HepG2 (cell line): ENCODE results near the gene RPL36. TPM values are rescaled to one million over a fixed set of nuclear protein-coding genes. Genes with fewer than 3 reads are reported as not detected.

Experiments used
- ATAC-seq: fragments of 200-7000 bp; cut with Tn5 transposase; 3 replicates; pipeline ENCODE4 v1.9.1; 2020; ENCODE audit warnings: mild to moderate bottlenecking, moderate library complexity
- BruUV-seq: library from RNA; stranded (reverse); fragments of 400-500 nt; replicated peaks from 2 replicates; lab custom pipeline; 2021; lab: Mats Ljungman, UMichigan
- CTCF ChIA-PET: fragments of 300-600 bp; formaldehyde crosslinking; extraction: SDS; loops from one replicate; lab custom pipeline; 2021; ENCODE audit warnings: low total read pairs, inconsistent platforms, low intra/inter-chr PET ratio; lab: Yijun Ruan, JAX
- POLR2A ChIA-PET: fragments of 350-600 bp; sonication (Branson Sonifier 250); formaldehyde crosslinking; loops from one replicate; lab custom pipeline; 2020; ENCODE audit warnings: antibody characterized with exemption, inconsistent platforms; lab: Yijun Ruan, JAX
- DNase-seq: peaks from one replicate; pipeline ENCODE4 v3.0.0-alpha.2; 2015; ENCODE audit warnings: low spot score
- FAIRE-seq: peaks from 3 replicates; lab custom pipeline; 2011; peaks lifted over from hg19 to GRCh38; lab: Jason Lieb, UNC
- H2AFZ ChIP-seq: one replicate; pipeline ENCODE4 v1.6.1; 2011; ENCODE audit warnings: low read length, inconsistent platforms
- H3K27ac ChIP-seq: fragments of 300-600 bp; 3 replicates; pipeline ENCODE4 v1.8.0; 2011; ENCODE audit warnings: mixed run types, mild to moderate bottlenecking, mixed read lengths, low read length, inconsistent platforms; ENCODE audit not compliant: insufficient read depth; ENCODE audit errors: extremely low read length
- H3K27me3 ChIP-seq, 2 experiments: fragments of 200-600 bp in 1 of 2; 2 replicates in 1 of 2; 3 replicates in 1 of 2; pipeline versions ENCODE4 v1.6.0 to v1.8.0; 2011; ENCODE audit warnings: low read length in 2 of 2, mild to moderate bottlenecking in 2 of 2, moderate library complexity in 2 of 2, inconsistent platforms in 1 of 2; ENCODE audit not compliant: insufficient read depth in 2 of 2, control insufficient read depth in 1 of 2
- H3K36me3 ChIP-seq, 2 experiments: fragments of 200-600 bp in 1 of 2; replicated peaks in 1 of 2; 2 replicates in 1 of 2; 3 replicates in 1 of 2; pipeline versions ENCODE4 v1.5.1 to v1.8.0; 2011; ENCODE audit warnings: low read length in 2 of 2, inconsistent platforms in 1 of 2; ENCODE audit not compliant: insufficient read depth in 2 of 2, control insufficient read depth in 1 of 2
- H3K4me1 ChIP-seq: 2 replicates; pipeline ENCODE4 v1.5.1; 2012; ENCODE audit warnings: low read length, inconsistent platforms; ENCODE audit not compliant: insufficient read depth
- H3K4me2 ChIP-seq: 2 replicates; pipeline ENCODE4 v1.6.0; 2011; ENCODE audit warnings: low read depth, low read length, inconsistent platforms
- H3K4me3 ChIP-seq, 3 experiments: fragments of 200-600 bp in 1 of 3; sonication (generic), shearing (Covaris generic) in 1 of 3; replicated peaks in 1 of 3; 2 replicates each; pipeline ENCODE4 v1.5.1; 2011 to 2016; ENCODE audit warnings: low read length in 3 of 3, inconsistent platforms in 2 of 3, low read depth in 2 of 3, mild to moderate bottlenecking in 2 of 3, control low read depth in 1 of 3, mixed read lengths in 1 of 3; ENCODE audit not compliant: insufficient read depth in 1 of 3
- H3K79me2 ChIP-seq: one replicate; pipeline ENCODE4 v1.6.1; 2011; ENCODE audit warnings: low read length, inconsistent platforms; ENCODE audit not compliant: insufficient read depth
- H3K9ac ChIP-seq: 2 replicates; pipeline ENCODE4 v1.6.0; 2011; ENCODE audit warnings: mild to moderate bottlenecking, low read depth, low read length, inconsistent platforms; ENCODE audit not compliant: insufficient read depth
- H3K9me3 ChIP-seq: 2 replicates; pipeline ENCODE4 v1.5.1; 2012; ENCODE audit warnings: mild to moderate bottlenecking, low read length
- H4K20me1 ChIP-seq: 2 replicates; pipeline ENCODE4 v1.6.0; 2011; ENCODE audit warnings: inconsistent platforms, mild to moderate bottlenecking, low read length, moderate library complexity; ENCODE audit not compliant: insufficient read depth
- AHR ChIP-seq: IDR thresholded peaks from 2 replicates; pipeline ENCODE4 v1.6.1; 2018; ENCODE audit warnings: missing genetic modification reagents, missing compliant biosample characterization
- CBX1 ChIP-seq: IDR thresholded peaks from one replicate; pipeline ENCODE4 v1.6.1; 2016; ENCODE audit warnings: antibody characterized with exemption, low read depth
- CREM ChIP-seq, 2 experiments: sonication (generic) in 1 of 2; formaldehyde crosslinking in 1 of 2; IDR thresholded peaks; 2 replicates each; pipeline versions ENCODE4 v1.4.0 to v1.6.1; 2016 to 2020; ENCODE audit warnings: antibody characterized with exemption in 1 of 2, mild to moderate bottlenecking in 1 of 2, missing genetic modification reagents in 1 of 2
- GATAD2A ChIP-seq: IDR thresholded peaks from 2 replicates; pipeline ENCODE4 v1.6.1; 2016
- GZF1 ChIP-seq: sonication (generic); formaldehyde crosslinking; IDR thresholded peaks from 2 replicates; pipeline ENCODE4 v1.5.1; 2020; ENCODE audit warnings: mild to moderate bottlenecking, missing genetic modification reagents
- HMGA1 ChIP-seq: sonication (generic); formaldehyde crosslinking; conservative IDR thresholded peaks from 2 replicates; pipeline ENCODE4 v1.4.0; 2020; ENCODE audit warnings: missing genetic modification reagents
- JUND ChIP-seq: sonication (generic); formaldehyde crosslinking; IDR thresholded peaks from 2 replicates; pipeline ENCODE4 v1.8.0; 2022; ENCODE audit warnings: mild to moderate bottlenecking, missing genetic modification reagents
- LCORL ChIP-seq, 2 experiments: fragments of 450-650 bp in 1 of 2; sonication (generic) in 1 of 2; formaldehyde crosslinking in 1 of 2; IDR thresholded peaks; 2 replicates each; pipeline versions ENCODE4 v1.5.0 to v1.6.1; 2017 to 2020; ENCODE audit warnings: antibody characterized with exemption in 1 of 2, missing genetic modification reagents in 1 of 2
- TBX3 ChIP-seq: fragments of 450-650 bp; IDR thresholded peaks from 2 replicates; pipeline ENCODE4 v1.6.1; 2017; ENCODE audit warnings: antibody characterized with exemption, mild to moderate bottlenecking, inconsistent platforms, borderline replicate concordance
- ZC3H13 ChIP-seq: sonication (generic); formaldehyde crosslinking; IDR thresholded peaks from 2 replicates; pipeline ENCODE4 v1.8.1; 2023; ENCODE audit warnings: mild to moderate bottlenecking, missing genetic modification reagents, moderate library complexity
- ZNF598 ChIP-seq: sonication (generic); formaldehyde crosslinking; IDR thresholded peaks from 2 replicates; pipeline ENCODE4 v1.5.1; 2020; ENCODE audit warnings: mild to moderate bottlenecking, missing genetic modification reagents, borderline replicate concordance
- ZNF709 ChIP-seq: sonication (generic); formaldehyde crosslinking; IDR thresholded peaks from 2 replicates; pipeline ENCODE4 v1.5.0; 2020; ENCODE audit warnings: mild to moderate bottlenecking, missing genetic modification reagents
- ZNF772 ChIP-seq: sonication (generic); formaldehyde crosslinking; IDR thresholded peaks from 2 replicates; pipeline ENCODE4 v1.5.0; 2020; ENCODE audit warnings: mild to moderate bottlenecking, missing genetic modification reagents
- WGBS: methylation state at CpG from one replicate; pipeline ENCODE4 v1.1.6; 2017; ENCODE audit warnings: low lambda C conversion rate; 5-methylcytosine and 5-hydroxymethylcytosine counted together
- in situ Hi-C: cut with HindIII; loops from 2 replicates; pipeline ENCODE4 v1.10.0; 2017; ENCODE audit warnings: low pct_unique_long_range_greater_than_20kb; ENCODE audit not compliant: extremely low pct_ligation_motif_present
- intact Hi-C: fragments of 100-400 bp; cut with micrococcal nuclease; formaldehyde crosslinking; loops from one replicate; pipeline ENCODE4 v1.10.0; 2022; ENCODE audit not compliant: unreplicated experiment
- polyA plus RNA-seq, 8 experiments: library from polyadenylated mRNA; depleted of rRNA in 3 of 8; stranded (reverse) in 7 of 8; unstranded in 1 of 8; fragments of >200 nt; fragmentation: Illumina TruSeq in 4 of 8; extraction: Trizol in 4 of 8; gene quantifications; 2 replicates each; pipeline versions ENCODE4 v1.2.1 to v1.2.3, GENCODE V29; 2011 to 2016; ENCODE audit warnings: low read depth in 4 of 8, missing spikeins in 1 of 8, mixed read lengths in 1 of 8; ENCODE audit not compliant: insufficient read depth in 1 of 8
- total RNA-seq, 5 experiments: library from RNA; depleted of rRNA; stranded (reverse); fragments of >200 nt; fragmentation: Illumina TruSeq; extraction: Trizol; gene quantifications; 2 replicates each; pipeline ENCODE4 v1.2.3, GENCODE V29; 2016; ENCODE audit warnings: low read depth in 1 of 5
- TF ChIP-seq, protein P1 (sequence below): sonication (generic); formaldehyde crosslinking; IDR thresholded peaks from 2 replicates; pipeline ENCODE4 v1.4.0; 2020; ENCODE audit warnings: low read depth, mild to moderate bottlenecking, missing genetic modification reagents
- TF ChIP-seq, protein P2 (sequence below): sonication (generic); formaldehyde crosslinking; conservative IDR thresholded peaks from 2 replicates; pipeline ENCODE4 v1.8.0; 2022; ENCODE audit warnings: low read depth, missing genetic modification reagents
- TF ChIP-seq, protein P3 (sequence below): sonication (generic); formaldehyde crosslinking; IDR thresholded peaks from 2 replicates; pipeline ENCODE4 v1.5.0; 2020; ENCODE audit warnings: missing genetic modification reagents

RPL36 gene
- total and polyA plus RNA-seq, 2 of the 13 experiments (the other 11 are each of a cell fraction or from before 2014, with no cell fraction given) = 706 to 740 TPM

DNA sequence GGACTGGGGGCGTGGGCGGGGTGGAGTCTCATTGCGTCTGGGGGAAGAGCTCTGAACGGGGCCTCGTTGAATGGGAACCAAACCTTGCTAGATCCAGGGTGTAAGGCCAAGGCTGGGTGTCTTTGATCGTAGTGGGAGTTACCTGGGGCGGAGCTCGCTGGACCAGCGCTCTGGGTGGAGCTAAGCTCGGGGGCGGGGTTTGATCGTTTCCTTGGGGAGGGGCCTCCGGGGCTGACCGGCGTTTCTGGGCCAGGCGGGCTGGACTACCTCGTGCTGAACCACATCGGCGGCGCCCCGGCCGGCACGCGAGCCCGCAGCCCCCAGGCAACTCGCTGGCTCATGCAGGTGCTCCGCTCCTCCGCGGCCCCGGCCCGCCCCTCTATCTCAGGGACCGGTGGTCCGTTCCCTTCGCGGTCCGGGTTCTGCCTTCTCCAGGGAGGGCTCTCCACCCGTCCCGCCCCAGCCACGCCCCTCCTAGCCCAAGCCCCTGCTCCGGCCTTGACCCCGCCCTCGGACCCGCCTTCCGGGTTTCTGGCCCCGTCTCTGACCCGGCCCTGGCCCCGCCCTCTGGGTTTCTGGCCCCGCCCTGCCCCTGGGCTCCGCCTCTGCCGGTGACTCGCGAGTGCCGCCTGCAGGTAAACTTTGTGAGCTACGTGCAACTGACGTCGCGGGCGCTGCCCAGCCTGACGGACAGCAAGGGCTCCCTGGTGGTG is 3.3 kb upstream of the RPL36 start:
- CTCF ChIA-PET = no interaction called here
- Histone ChIP-seq H4K20me1 (peaks cover 16% of the 10 kb centered on the region; the same call in 1 of the 2 replicates), H3K9ac (peak overlapping the region; percentile 64), H3K4me3 (peak overlapping the region; percentile 66 to 81 (median 66); a peak in 5 of 6 replicates), H3K4me1 (peaks cover 24% of the 10 kb centered on the region), H3K27me3 (no peaks in the 10 kb centered on the region; a peak in 1 of 5 replicates), H3K27ac (peak overlapping the region; percentile 72), H3K9me3 (no peaks in the 10 kb centered on the region), H3K4me2 (peak overlapping the region; percentile 84), H2AFZ (no peak overlapping the region), H3K79me2 (peaks cover 17% of the 10 kb centered on the region), H3K36me3 (peaks cover 0 to 5% of the 10 kb centered on the region in 2 experiments; a peak in 2 of 5 replicates)
- DNase-seq = peak; percentile 87
- ATAC-seq = peak; percentile 64
- POLR2A ChIA-PET = interaction anchor here (0.7 to 2.2 kb wide), 8 partner anchors 22 to 141 kb away, joined by 3 to 21 read pairs (median 4); partner anchors contain the start of genes CATSPERD, DUS3L, LONP1 and SAFB
- WGBS = 0% methylated on average over 7 of the region's 59 CpGs
- in situ Hi-C loops (no loop called here), intact Hi-C loops (loop anchor here (2.0 to 5.0 kb wide), 2 partner anchors 34 to 140 kb away; partner anchors contain the start of genes CATSPERD and LONP1)
- FAIRE-seq = peak; percentile 84
- no TSS peak for BruUV-seq
- no peak for TF ChIP-seq ZNF598
- TF ChIP-seq CBX1 = peak; percentile 6
- no peak for TF ChIP-seq JUND (CRISPR knock-in tag)
- TF ChIP-seq CREM (IDR thresholded peaks at IDR 0.05) = peak; percentile 50
- TF ChIP-seq CREM (CRISPR knock-in tag; IDR thresholded peaks at IDR 0.05) = peak; percentile 66
- TF ChIP-seq TBX3 = no peak
- no peak for TF ChIP-seq ZNF709 (CRISPR knock-in tag)
- no peak; the same call in 1 of the 2 replicates for TF ChIP-seq ZC3H13 (CRISPR knock-in tag)
- TF ChIP-seq, protein P1, sequence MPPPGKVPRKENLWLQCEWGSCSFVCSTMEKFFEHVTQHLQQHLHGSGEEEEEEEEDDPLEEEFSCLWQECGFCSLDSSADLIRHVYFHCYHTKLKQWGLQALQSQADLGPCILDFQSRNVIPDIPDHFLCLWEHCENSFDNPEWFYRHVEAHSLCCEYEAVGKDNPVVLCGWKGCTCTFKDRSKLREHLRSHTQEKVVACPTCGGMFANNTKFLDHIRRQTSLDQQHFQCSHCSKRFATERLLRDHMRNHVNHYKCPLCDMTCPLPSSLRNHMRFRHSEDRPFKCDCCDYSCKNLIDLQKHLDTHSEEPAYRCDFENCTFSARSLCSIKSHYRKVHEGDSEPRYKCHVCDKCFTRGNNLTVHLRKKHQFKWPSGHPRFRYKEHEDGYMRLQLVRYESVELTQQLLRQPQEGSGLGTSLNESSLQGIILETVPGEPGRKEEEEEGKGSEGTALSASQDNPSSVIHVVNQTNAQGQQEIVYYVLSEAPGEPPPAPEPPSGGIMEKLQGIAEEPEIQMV (CRISPR knock-in tag) = peak; percentile 90
- 0 out of 2 replicates have a peak, but pooled peaks have one; percentile 48 for TF ChIP-seq ZNF772
- TF ChIP-seq LCORL (IDR thresholded peaks at IDR 0.05) = no peak
- peak; percentile 59 for TF ChIP-seq LCORL (CRISPR knock-in tag; IDR thresholded peaks at IDR 0.05)
- TF ChIP-seq GZF1 (CRISPR knock-in tag) = no peak
- no peak for TF ChIP-seq GATAD2A (CRISPR knock-in tag)
- TF ChIP-seq HMGA1 (CRISPR knock-in tag) = no peak
- no peak for TF ChIP-seq AHR
- TF ChIP-seq, protein P2, sequence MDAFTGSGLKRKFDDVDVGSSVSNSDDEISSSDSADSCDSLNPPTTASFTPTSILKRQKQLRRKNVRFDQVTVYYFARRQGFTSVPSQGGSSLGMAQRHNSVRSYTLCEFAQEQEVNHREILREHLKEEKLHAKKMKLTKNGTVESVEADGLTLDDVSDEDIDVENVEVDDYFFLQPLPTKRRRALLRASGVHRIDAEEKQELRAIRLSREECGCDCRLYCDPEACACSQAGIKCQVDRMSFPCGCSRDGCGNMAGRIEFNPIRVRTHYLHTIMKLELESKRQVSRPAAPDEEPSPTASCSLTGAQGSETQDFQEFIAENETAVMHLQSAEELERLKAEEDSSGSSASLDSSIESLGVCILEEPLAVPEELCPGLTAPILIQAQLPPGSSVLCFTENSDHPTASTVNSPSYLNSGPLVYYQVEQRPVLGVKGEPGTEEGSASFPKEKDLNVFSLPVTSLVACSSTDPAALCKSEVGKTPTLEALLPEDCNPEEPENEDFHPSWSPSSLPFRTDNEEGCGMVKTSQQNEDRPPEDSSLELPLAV (CRISPR knock-in tag) = no peak
- TF ChIP-seq, protein P3, sequence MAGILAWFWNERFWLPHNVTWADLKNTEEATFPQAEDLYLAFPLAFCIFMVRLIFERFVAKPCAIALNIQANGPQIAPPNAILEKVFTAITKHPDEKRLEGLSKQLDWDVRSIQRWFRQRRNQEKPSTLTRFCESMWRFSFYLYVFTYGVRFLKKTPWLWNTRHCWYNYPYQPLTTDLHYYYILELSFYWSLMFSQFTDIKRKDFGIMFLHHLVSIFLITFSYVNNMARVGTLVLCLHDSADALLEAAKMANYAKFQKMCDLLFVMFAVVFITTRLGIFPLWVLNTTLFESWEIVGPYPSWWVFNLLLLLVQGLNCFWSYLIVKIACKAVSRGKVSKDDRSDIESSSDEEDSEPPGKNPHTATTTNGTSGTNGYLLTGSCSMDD (CRISPR knock-in tag) = no peak
